Pancreas (tissue), 10 donors: ENCODE results near the gene PIGW. TPM values are rescaled to one million over a fixed set of nuclear protein-coding genes. Genes with fewer than 3 reads are reported as not detected.

ENCODE experiments used
- ATAC-seq, 4 donors: fragments of 200-7000 bp; cut with Tn5 transposase; one replicate each; pipeline versions ENCODE4 v1.8.0 to v1.9.1; 2020; ENCODE audit warnings: mild to moderate bottlenecking in 4 of 4, moderate library complexity in 4 of 4
- DNase-seq, 6 donors: peaks; one replicate each; pipeline ENCODE4 v3.0.0-alpha.2; 2020
- FAIRE-seq: peaks from 2 replicates; lab custom pipeline; 2012; peaks lifted over from hg19 to GRCh38; lab: Jason Lieb, UNC
- H3K27ac ChIP-seq, 4 donors: fragments of 200-600 bp; sonication (generic); 1 replicate in 3 of 4; 2 replicates in 1 of 4; pipeline versions ENCODE4 v1.5.0 to v1.8.0; 2020
- H3K27me3 ChIP-seq, 4 donors: fragments of 200-600 bp; one replicate each; pipeline ENCODE4 v1.8.0; 2021
- H3K36me3 ChIP-seq, 3 donors: fragments of 200-600 bp; sonication (generic) in 1 of 3; one replicate each; pipeline versions ENCODE4 v1.5.0 to v1.8.0; 2020 to 2021
- H3K4me1 ChIP-seq, 3 donors: fragments of 200-600 bp; one replicate each; pipeline ENCODE4 v1.8.0; 2021
- H3K4me3 ChIP-seq, 4 donors: fragments of 200-600 bp; sonication (generic) in 2 of 4; one replicate each; pipeline versions ENCODE4 v1.5.0 to v1.8.0; 2020 to 2021
- H3K9me3 ChIP-seq, 4 donors: fragments of 200-600 bp; one replicate each; pipeline ENCODE4 v1.8.0; 2021
- CTCF ChIP-seq, 4 donors: fragments of 200-600 bp; sonication (generic) in 3 of 4; IDR thresholded peaks; one replicate each; pipeline versions ENCODE4 v1.5.0 to v1.8.0; 2021; ENCODE audit warnings: antibody characterized with exemption in 4 of 4
- WGBS, 2 donors: extraction: QIAGEN DNeasy Blood & Tissue Kit; methylation state at CpG; one replicate each; pipeline ENCODE4 v1.1.7; 2013; 5-methylcytosine and 5-hydroxymethylcytosine counted together
- intact Hi-C, 3 donors: fragments of 100-400 bp; cut with DNase I; formaldehyde crosslinking; loops; one replicate each; pipeline versions ENCODE4 v1.11.1 to v1.14.2; 2022
- polyA plus RNA-seq, 2 donors: library from polyadenylated mRNA; stranded (reverse); fragments of 200-250 nt; gene quantifications; one replicate each; pipeline ENCODE4 v1.2.3, GENCODE V29; 2013
- total RNA-seq, 6 donors: library from RNA; stranded (reverse); fragmentation: NEBNext Ultra II Directional in 4 of 6; extraction: Animal tissue kit (Norgen Biotek cat#: 25700) in 4 of 6; gene quantifications; one replicate each; pipeline versions ENCODE4 v1.2.1 to v1.2.4, GENCODE V29; 2021 to 2023
- donor health status: healthy with polysubstance abuse.
- donor health status: DM: no; HTN: no; CAD: no; lungs with moderate emphysema.
- donor health status: DM: no; HTN: no; CAD: no.
- donor health status: control.
- donor health status: control.
- donor health status: Bipolar disorder and iron deficiency.
- donor health status: DM: yes; HTN: yes; CAD: no.
- donor health status: DM: no; HTN: no; CAD: no.
- donor health status: DM: no; HTN: no; CAD: no.
- donor health status: DM: yes; HTN: yes; CAD: no.

The PIGW gene
- total and polyA plus RNA-seq, 8 donors: 1.1 to 3.9 (median 2.9) TPM

GRCh38 chr17:36544307-36545076 is 9.7 kb downstream of the PIGW start, which contains the start of gene GGNBP2:
Gene GGNBP2, plus strand, starts transcription at chr17:36544919. Its CDS starts 806 bp downstream, at chr17:36545725.
- intact Hi-C loops: no loop called here
- Histone ChIP-seq H3K27ac (peak within 1 kb of the TSS; percentile 98 to 99 (median 99)), H3K4me1 (peaks cover 20 to 40% (median 29%) of the 10 kb centered on the region in 3 donors), H3K36me3 (no peaks in the 10 kb centered on the region), H3K4me3 (peak within 1 kb of the TSS; percentile 68 to 97 (median 95)), H3K27me3 (no peaks in the 10 kb centered on the region), H3K9me3 (no peaks in the 10 kb centered on the region)
- no peak for FAIRE-seq
- ATAC-seq: peak; percentile 83 to 92 (median 86)
- DNase-seq: peak; percentile 88 to 97 (median 94)
- no peak for TF ChIP-seq CTCF (IDR thresholded peaks at IDR 0.05)
- 0 to 1% methylated on average over 50 to 71 of the region's 71 CpGs for WGBS, 2 donors

GRCh38 chr17:36545077-36545464 is 10.3 kb downstream of the PIGW start:
- DNase-seq: no peak
- no peaks in the 10 kb centered on the region for H3K9me3 ChIP-seq
- TF ChIP-seq CTCF (IDR thresholded peaks at IDR 0.05): no peak
- intact Hi-C loops: no loop called here
- ATAC-seq: peak; percentile 33 to 57 (median 52)
- no peak for FAIRE-seq
- 0 to 1% methylated on average over 14 to 37 of the region's 38 CpGs for WGBS, 2 donors
- no peaks in the 10 kb centered on the region for H3K36me3 ChIP-seq
- peak overlapping the region; percentile 98 to 99 (median 99) for H3K27ac ChIP-seq
- peak overlapping the region; percentile 68 to 97 (median 95) for H3K4me3 ChIP-seq
- H3K4me1 ChIP-seq: peaks cover 20 to 40% (median 29%) of the 10 kb centered on the region in 3 donors
- no peaks in the 10 kb centered on the region for H3K27me3 ChIP-seq

- Histone ChIP-seq H3K9me3 (no peaks in the 10 kb centered on the region), H3K4me3 (peak overlapping the region; percentile 68 to 97 (median 95)), H3K4me1 (peaks cover 20 to 45% (median 29%) of the 10 kb centered on the region in 3 donors), H3K27ac (peak overlapping the region; percentile 98 to 99 (median 99)), H3K27me3 (no peaks in the 10 kb centered on the region), H3K36me3 (no peaks in the 10 kb centered on the region)
- FAIRE-seq (no peak), DNase-seq (peak; percentile 95 to 99 (median 98)), ATAC-seq (peak; percentile 84 to 91 (median 89))
- intact Hi-C loops: no loop called here
- 0% methylated on average over 41 to 60 of the region's 60 CpGs for WGBS, 2 donors
- no peak for TF ChIP-seq CTCF (IDR thresholded peaks at IDR 0.05)
Observed at GRCh38 chr17:36545465-36546417, 11.0 kb downstream of the PIGW start.

- TF ChIP-seq CTCF (IDR thresholded peaks at IDR 0.05): no peak
- Histone ChIP-seq H3K27ac (peak overlapping the region in 3 of 4 donors; percentile 99), H3K27me3 (no peaks in the 10 kb centered on the region), H3K9me3 (no peaks in the 10 kb centered on the region), H3K4me1 (peaks cover 20 to 48% (median 29%) of the 10 kb centered on the region in 3 donors), H3K36me3 (no peaks in the 10 kb centered on the region), H3K4me3 (peak overlapping the region; percentile 68 to 97 (median 95))
- FAIRE-seq (no peak), DNase-seq (no peak), ATAC-seq (no peak)
- 6 to 7% methylated on average over 7 of the region's 7 CpGs for WGBS, 2 donors
- intact Hi-C loops: no loop called here
Observed at GRCh38 chr17:36546418-36547093, 11.8 kb downstream of the PIGW start.
